GM12891 (cell line): Measurements from ENCODE around the gene AP5Z1.

Source experiments
- POLR2A ChIP-seq: IDR thresholded peaks from 2 replicates; pipeline ENCODE4 v1.6.1; 2011; ENCODE audit warnings: low read depth, low read length, control low read depth
- POLR2AphosphoS5 ChIP-seq: IDR thresholded peaks from 2 replicates; pipeline ENCODE4 v1.6.1; 2011; ENCODE audit warnings: low read depth, low read length, control low read depth
- TAF1 ChIP-seq: IDR thresholded peaks from 2 replicates; pipeline ENCODE4 v1.6.1; 2011; ENCODE audit warnings: low read depth, low read length, control low read depth

DNA sequence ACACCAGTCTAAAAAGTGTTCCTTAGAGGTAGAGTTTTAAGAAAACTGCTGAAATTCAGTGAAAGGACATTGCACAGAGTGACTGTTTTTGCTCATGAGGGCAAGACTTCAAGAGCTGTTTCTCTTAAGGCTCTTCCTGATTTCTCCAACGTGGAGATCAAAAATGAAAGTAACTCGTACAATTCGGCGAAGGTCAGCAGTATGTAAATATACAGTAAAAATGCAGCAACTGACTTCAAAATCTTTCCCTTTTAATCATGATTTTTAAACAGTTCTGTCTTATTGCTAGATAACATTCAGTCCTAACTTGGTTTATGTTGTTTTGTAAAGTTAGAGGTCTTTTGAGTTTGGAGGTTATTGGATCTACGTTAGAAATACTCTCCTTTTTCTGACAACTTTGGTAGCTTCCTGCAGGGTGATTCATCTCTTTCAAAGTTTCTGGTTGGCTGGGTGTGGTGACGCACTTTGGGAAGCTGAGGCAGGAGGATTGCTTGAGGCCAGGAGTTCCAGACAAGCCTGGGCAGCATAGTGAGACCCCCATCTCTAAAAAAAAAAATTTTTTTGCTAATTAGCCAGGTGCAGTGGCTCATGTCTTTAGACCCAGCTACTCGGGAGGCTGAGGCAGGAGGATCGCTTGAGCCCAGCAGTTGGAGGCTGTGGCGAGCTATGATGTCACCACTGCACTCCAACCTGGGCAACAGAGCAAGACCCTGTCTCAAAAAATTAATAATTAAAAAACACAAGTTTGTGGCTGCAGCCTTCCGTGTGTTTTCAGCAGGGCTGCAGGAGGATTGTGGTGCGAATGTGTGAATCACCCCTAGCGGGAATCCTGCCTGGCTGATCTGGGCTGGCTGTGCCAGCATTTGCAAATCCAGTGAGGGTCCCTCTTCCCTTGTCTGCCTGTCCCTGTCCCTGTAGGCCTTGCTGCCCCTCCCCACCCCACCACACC, 29.2 kb upstream of the AP5Z1 start:
- no peak for TF ChIP-seq POLR2AphosphoS5
- no peak for TF ChIP-seq TAF1
- no peak for TF ChIP-seq POLR2A
